ENCODE data around the gene OBP2B. TPM values are rescaled to one million over a fixed set of nuclear protein-coding genes. Genes with fewer than 3 reads are reported as not detected.

Gene OBP2B
- total and polyA plus RNA-seq, 9 of the 15 experiments (the other 6 are each of a cell fraction or from before 2014, with no cell fraction given) = not detected

DNA sequence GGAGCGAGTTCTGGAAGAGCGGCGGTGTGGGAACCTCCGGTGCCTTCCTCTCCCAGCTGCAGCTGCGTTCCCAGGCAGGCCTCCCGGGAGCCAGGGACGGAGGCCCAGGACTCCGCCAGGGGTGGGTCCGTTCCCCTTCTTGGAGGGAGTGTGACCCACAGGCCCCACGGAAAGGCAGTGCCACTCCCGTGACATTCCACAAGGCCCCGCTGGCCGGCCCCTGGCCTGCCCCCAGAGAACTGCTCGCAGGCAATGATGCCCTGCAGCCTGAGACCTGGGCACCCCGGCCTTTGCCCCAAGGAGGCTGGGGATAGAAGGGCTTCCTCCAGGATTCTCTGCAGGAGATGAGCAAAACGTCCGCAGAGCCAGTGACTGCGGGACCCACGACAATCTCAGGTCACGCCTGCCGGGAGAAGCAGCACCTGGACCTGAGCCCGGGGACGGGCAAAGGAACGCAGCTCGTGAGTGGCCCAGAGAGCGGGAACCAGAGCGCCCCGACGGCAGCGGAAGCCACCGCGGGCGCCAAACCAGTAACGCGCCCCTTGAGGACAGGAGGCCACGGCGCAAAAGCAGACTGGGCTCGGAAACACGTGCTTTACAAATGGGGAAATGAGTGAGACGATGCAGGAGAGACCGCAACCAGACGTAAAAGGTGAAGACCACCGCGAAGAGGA lies 9.3 kb downstream of the OBP2B start (continued):
- TF ChIP-seq, protein P1, sequence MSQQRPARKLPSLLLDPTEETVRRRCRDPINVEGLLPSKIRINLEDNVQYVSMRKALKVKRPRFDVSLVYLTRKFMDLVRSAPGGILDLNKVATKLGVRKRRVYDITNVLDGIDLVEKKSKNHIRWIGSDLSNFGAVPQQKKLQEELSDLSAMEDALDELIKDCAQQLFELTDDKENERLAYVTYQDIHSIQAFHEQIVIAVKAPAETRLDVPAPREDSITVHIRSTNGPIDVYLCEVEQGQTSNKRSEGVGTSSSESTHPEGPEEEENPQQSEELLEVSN (IDR thresholded peaks at IDR 0.05; ENCODE audit: borderline replicate concordance in 1 of 2, extremely low read depth in 1 of 2, insufficient read depth in 1 of 2, insufficient read length in 1 of 2, low read depth in 1 of 2, low read length in 1 of 2, poor library complexity in 1 of 2, severe bottlenecking in 1 of 2) = peak in 1 of 2 experiments; percentile 64
- TF ChIP-seq BRF1 (IDR thresholded peaks at IDR 0.05; ENCODE audit: borderline replicate concordance, extremely low read depth, insufficient read length) (no peak), MEIS2 (IDR thresholded peaks at IDR 0.05; ENCODE audit: partially characterized antibody) (no peak), EP400 (IDR thresholded peaks at IDR 0.05) (no peak)
- TF ChIP-seq, protein P2, sequence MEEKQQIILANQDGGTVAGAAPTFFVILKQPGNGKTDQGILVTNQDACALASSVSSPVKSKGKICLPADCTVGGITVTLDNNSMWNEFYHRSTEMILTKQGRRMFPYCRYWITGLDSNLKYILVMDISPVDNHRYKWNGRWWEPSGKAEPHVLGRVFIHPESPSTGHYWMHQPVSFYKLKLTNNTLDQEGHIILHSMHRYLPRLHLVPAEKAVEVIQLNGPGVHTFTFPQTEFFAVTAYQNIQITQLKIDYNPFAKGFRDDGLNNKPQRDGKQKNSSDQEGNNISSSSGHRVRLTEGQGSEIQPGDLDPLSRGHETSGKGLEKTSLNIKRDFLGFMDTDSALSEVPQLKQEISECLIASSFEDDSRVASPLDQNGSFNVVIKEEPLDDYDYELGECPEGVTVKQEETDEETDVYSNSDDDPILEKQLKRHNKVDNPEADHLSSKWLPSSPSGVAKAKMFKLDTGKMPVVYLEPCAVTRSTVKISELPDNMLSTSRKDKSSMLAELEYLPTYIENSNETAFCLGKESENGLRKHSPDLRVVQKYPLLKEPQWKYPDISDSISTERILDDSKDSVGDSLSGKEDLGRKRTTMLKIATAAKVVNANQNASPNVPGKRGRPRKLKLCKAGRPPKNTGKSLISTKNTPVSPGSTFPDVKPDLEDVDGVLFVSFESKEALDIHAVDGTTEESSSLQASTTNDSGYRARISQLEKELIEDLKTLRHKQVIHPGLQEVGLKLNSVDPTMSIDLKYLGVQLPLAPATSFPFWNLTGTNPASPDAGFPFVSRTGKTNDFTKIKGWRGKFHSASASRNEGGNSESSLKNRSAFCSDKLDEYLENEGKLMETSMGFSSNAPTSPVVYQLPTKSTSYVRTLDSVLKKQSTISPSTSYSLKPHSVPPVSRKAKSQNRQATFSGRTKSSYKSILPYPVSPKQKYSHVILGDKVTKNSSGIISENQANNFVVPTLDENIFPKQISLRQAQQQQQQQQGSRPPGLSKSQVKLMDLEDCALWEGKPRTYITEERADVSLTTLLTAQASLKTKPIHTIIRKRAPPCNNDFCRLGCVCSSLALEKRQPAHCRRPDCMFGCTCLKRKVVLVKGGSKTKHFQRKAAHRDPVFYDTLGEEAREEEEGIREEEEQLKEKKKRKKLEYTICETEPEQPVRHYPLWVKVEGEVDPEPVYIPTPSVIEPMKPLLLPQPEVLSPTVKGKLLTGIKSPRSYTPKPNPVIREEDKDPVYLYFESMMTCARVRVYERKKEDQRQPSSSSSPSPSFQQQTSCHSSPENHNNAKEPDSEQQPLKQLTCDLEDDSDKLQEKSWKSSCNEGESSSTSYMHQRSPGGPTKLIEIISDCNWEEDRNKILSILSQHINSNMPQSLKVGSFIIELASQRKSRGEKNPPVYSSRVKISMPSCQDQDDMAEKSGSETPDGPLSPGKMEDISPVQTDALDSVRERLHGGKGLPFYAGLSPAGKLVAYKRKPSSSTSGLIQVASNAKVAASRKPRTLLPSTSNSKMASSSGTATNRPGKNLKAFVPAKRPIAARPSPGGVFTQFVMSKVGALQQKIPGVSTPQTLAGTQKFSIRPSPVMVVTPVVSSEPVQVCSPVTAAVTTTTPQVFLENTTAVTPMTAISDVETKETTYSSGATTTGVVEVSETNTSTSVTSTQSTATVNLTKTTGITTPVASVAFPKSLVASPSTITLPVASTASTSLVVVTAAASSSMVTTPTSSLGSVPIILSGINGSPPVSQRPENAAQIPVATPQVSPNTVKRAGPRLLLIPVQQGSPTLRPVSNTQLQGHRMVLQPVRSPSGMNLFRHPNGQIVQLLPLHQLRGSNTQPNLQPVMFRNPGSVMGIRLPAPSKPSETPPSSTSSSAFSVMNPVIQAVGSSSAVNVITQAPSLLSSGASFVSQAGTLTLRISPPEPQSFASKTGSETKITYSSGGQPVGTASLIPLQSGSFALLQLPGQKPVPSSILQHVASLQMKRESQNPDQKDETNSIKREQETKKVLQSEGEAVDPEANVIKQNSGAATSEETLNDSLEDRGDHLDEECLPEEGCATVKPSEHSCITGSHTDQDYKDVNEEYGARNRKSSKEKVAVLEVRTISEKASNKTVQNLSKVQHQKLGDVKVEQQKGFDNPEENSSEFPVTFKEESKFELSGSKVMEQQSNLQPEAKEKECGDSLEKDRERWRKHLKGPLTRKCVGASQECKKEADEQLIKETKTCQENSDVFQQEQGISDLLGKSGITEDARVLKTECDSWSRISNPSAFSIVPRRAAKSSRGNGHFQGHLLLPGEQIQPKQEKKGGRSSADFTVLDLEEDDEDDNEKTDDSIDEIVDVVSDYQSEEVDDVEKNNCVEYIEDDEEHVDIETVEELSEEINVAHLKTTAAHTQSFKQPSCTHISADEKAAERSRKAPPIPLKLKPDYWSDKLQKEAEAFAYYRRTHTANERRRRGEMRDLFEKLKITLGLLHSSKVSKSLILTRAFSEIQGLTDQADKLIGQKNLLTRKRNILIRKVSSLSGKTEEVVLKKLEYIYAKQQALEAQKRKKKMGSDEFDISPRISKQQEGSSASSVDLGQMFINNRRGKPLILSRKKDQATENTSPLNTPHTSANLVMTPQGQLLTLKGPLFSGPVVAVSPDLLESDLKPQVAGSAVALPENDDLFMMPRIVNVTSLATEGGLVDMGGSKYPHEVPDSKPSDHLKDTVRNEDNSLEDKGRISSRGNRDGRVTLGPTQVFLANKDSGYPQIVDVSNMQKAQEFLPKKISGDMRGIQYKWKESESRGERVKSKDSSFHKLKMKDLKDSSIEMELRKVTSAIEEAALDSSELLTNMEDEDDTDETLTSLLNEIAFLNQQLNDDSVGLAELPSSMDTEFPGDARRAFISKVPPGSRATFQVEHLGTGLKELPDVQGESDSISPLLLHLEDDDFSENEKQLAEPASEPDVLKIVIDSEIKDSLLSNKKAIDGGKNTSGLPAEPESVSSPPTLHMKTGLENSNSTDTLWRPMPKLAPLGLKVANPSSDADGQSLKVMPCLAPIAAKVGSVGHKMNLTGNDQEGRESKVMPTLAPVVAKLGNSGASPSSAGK (IDR thresholded peaks at IDR 0.05) = peak; percentile 20; the same call in 1 of the 2 replicates
- TF ChIP-seq, protein P3, sequence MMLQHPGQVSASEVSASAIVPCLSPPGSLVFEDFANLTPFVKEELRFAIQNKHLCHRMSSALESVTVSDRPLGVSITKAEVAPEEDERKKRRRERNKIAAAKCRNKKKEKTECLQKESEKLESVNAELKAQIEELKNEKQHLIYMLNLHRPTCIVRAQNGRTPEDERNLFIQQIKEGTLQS (IDR thresholded peaks at IDR 0.05) = no peak
- TF ChIP-seq, protein P3 (CRISPR knock-in tag; conservative IDR thresholded peaks at IDR 0.05) = no peak
- TF ChIP-seq, protein P4, sequence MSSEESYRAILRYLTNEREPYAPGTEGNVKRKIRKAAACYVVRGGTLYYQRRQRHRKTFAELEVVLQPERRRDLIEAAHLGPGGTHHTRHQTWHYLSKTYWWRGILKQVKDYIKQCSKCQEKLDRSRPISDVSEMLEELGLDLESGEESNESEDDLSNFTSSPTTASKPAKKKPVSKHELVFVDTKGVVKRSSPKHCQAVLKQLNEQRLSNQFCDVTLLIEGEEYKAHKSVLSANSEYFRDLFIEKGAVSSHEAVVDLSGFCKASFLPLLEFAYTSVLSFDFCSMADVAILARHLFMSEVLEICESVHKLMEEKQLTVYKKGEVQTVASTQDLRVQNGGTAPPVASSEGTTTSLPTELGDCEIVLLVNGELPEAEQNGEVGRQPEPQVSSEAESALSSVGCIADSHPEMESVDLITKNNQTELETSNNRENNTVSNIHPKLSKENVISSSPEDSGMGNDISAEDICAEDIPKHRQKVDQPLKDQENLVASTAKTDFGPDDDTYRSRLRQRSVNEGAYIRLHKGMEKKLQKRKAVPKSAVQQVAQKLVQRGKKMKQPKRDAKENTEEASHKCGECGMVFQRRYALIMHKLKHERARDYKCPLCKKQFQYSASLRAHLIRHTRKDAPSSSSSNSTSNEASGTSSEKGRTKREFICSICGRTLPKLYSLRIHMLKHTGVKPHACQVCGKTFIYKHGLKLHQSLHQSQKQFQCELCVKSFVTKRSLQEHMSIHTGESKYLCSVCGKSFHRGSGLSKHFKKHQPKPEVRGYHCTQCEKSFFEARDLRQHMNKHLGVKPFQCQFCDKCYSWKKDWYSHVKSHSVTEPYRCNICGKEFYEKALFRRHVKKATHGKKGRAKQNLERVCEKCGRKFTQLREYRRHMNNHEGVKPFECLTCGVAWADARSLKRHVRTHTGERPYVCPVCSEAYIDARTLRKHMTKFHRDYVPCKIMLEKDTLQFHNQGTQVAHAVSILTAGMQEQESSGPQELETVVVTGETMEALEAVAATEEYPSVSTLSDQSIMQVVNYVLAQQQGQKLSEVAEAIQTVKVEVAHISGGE (CRISPR knock-in tag; IDR thresholded peaks at IDR 0.05) = no peak

Data from K562 (cell line).